AG04450 (cell line): ENCODE results near the gene TATDN2. TPM values are rescaled to one million over a fixed set of nuclear protein-coding genes. Genes with fewer than 3 reads are reported as not detected.

Source experiments
- CTCF ChIA-PET: fragments of 300-600, 350-600 bp; formaldehyde crosslinking; extraction: SDS; loops from one replicate; lab custom pipeline; 2022; ENCODE audit warnings: antibody characterized with exemption, inconsistent platforms; lab: Charles Lee
- POLR2A ChIA-PET: fragments of 350-600 bp; formaldehyde crosslinking; extraction: SDS; loops from one replicate; lab custom pipeline; 2021; ENCODE audit warnings: antibody characterized with exemption, inconsistent platforms; lab: Yijun Ruan, JAX
- DNase-seq: peaks from one replicate; pipeline ENCODE4 v3.0.0-alpha.2; 2011; ENCODE audit warnings: low read depth, low spot score
- H3K27ac ChIP-seq: one replicate; pipeline ENCODE4 v1.5.1; 2012; ENCODE audit warnings: low read depth, low read length, control low read depth
- H3K27me3 ChIP-seq: one replicate; pipeline ENCODE4 v1.6.0; 2012; ENCODE audit warnings: low read length; ENCODE audit not compliant: control insufficient read depth, insufficient read depth
- H3K4me3 ChIP-seq: 2 replicates; pipeline ENCODE4 v1.5.1; 2011; ENCODE audit warnings: mild to moderate bottlenecking, low read depth, low read length, control low read depth
- H3K9me3 ChIP-seq: 2 replicates; pipeline ENCODE4 v1.5.1; 2012; ENCODE audit warnings: low read length; ENCODE audit not compliant: control insufficient read depth, insufficient read depth
- CTCF ChIP-seq: IDR thresholded peaks from 2 replicates; pipeline ENCODE4 v1.5.1; 2011; ENCODE audit warnings: low read depth, low read length, control low read depth, inconsistent platforms
- polyA plus RNA-seq: library from polyadenylated mRNA; depleted of rRNA; stranded (reverse); fragments of >200 nt; gene quantifications from 2 replicates; pipeline ENCODE4 v1.2.3, GENCODE V29; 2011

Gene TATDN2
- polyA plus RNA-seq, 1 experiment = 17.7 TPM

GRCh38 chr3:10238345-10239183 lies 9.7 kb upstream of the TATDN2 start:
- no peak overlapping the region for H3K27ac ChIP-seq
- POLR2A ChIA-PET = no interaction called here
- DNase-seq = no peak
- H3K9me3 ChIP-seq = no peaks in the 10 kb centered on the region
- no peak for TF ChIP-seq CTCF
- no peaks in the 10 kb centered on the region for H3K27me3 ChIP-seq
- H3K4me3 ChIP-seq = no peak overlapping the region
- CTCF ChIA-PET = interaction anchor here (0.6 to 0.8 kb wide), 2 partner anchors 9 to 355 kb away, joined by 3 read pairs; partner anchors contain the start of gene TATDN2

GRCh38 chr3:10240799-10241198 lies 7.5 kb upstream of the TATDN2 start:
- CTCF ChIA-PET = no interaction called here
- H3K27ac ChIP-seq = no peak overlapping the region
- no peak for DNase-seq
- no peak overlapping the region for H3K4me3 ChIP-seq
- peaks cover 7% of the 10 kb centered on the region; the same call in 1 of the 2 replicates for H3K9me3 ChIP-seq
- TF ChIP-seq CTCF = no peak
- POLR2A ChIA-PET = no interaction called here
- no peaks in the 10 kb centered on the region for H3K27me3 ChIP-seq

GRCh38 chr3:10242182-10243065 lies 5.8 kb upstream of the TATDN2 start:
- H3K27me3 ChIP-seq = no peaks in the 10 kb centered on the region
- no peak for TF ChIP-seq CTCF
- no peak for DNase-seq
- POLR2A ChIA-PET = no interaction called here
- H3K27ac ChIP-seq = peak overlapping the region; percentile 31
- CTCF ChIA-PET = interaction anchor here (0.6 to 0.8 kb wide), 3 partner anchors 195 to 310 kb away, joined by 4 read pairs; no protein-coding TSS in a partner anchor
- H3K4me3 ChIP-seq = no peak overlapping the region
- peaks cover 17% of the 10 kb centered on the region for H3K9me3 ChIP-seq

GRCh38 chr3:10244009-10244408 lies 4.2 kb upstream of the TATDN2 start:
- peaks cover 17% of the 10 kb centered on the region for H3K9me3 ChIP-seq
- ChIA-PET POLR2A (no interaction called here), CTCF (no interaction called here)
- H3K4me3 ChIP-seq = no peak overlapping the region
- no peak overlapping the region for H3K27ac ChIP-seq
- no peaks in the 10 kb centered on the region for H3K27me3 ChIP-seq
- DNase-seq = no peak
- no peak for TF ChIP-seq CTCF
